CD8-positive, alpha-beta memory T cell (primary cell): ENCODE measurements around the gene CELA1. TPM values are rescaled to one million over a fixed set of nuclear protein-coding genes. Genes with fewer than 3 reads are reported as not detected.

ENCODE experiments used
- CTCF ChIA-PET: fragments of 350-600 bp; sonication (Branson Sonifier 250); formaldehyde crosslinking; loops from one replicate; lab custom pipeline; 2021; ENCODE audit warnings: antibody characterized with exemption; lab: Charles Lee
- POLR2A ChIA-PET: fragments of 350-600 bp; sonication (Branson Sonifier 250); formaldehyde crosslinking; loops from one replicate; lab custom pipeline; 2021; ENCODE audit warnings: antibody characterized with exemption; lab: Charles Lee
- DNase-seq, 5 donors: peaks; one replicate each; pipeline versions ENCODE4 v3.0.0 to v3.0.0-alpha.2; 2020 to 2022; ENCODE audit warnings: mixed read lengths in 1 of 5
- H3K27ac ChIP-seq: one replicate; pipeline ENCODE4 v1.7.0; 2013; ENCODE audit warnings: low read depth, mild to moderate bottlenecking, low read length, moderate library complexity
- H3K27me3 ChIP-seq: 2 replicates; pipeline ENCODE4 v1.7.0; 2013; ENCODE audit warnings: low read length, mild to moderate bottlenecking; ENCODE audit not compliant: insufficient read depth, poor library complexity, severe bottlenecking
- H3K36me3 ChIP-seq: 2 replicates; pipeline ENCODE4 v1.7.0; 2013; ENCODE audit warnings: mild to moderate bottlenecking, low read length, moderate library complexity; ENCODE audit not compliant: insufficient read depth
- H3K4me1 ChIP-seq: 2 replicates; pipeline ENCODE4 v1.7.0; 2013; ENCODE audit warnings: mild to moderate bottlenecking, low read length, moderate library complexity; ENCODE audit not compliant: insufficient read depth
- H3K4me3 ChIP-seq: 2 replicates; pipeline ENCODE4 v1.7.0; 2013; ENCODE audit warnings: mild to moderate bottlenecking, low read length
- H3K9me3 ChIP-seq: 2 replicates; pipeline ENCODE4 v1.7.0; 2013; ENCODE audit warnings: mild to moderate bottlenecking, low read length
- H3K27ac Mint-ChIP-seq, 8 donors: one replicate each; pipeline ENCODE4 v1.8.0; 2020 to 2021; ENCODE audit warnings: mixed read lengths in 8 of 8, mild to moderate bottlenecking in 6 of 8, inconsistent platforms in 3 of 8, moderate library complexity in 3 of 8
- H3K27me3 Mint-ChIP-seq, 2 donors: one replicate each; pipeline ENCODE4 v1.8.0; 2020 to 2021; ENCODE audit warnings: mixed read lengths in 2 of 2, mild to moderate bottlenecking in 1 of 2, moderate library complexity in 1 of 2
- H3K36me3 Mint-ChIP-seq, 3 donors: one replicate each; pipeline ENCODE4 v1.8.0; 2020 to 2021; ENCODE audit warnings: mixed read lengths in 3 of 3, inconsistent platforms in 1 of 3, mild to moderate bottlenecking in 1 of 3
- H3K4me1 Mint-ChIP-seq, 3 donors: one replicate each; pipeline ENCODE4 v1.8.0; 2020 to 2021; ENCODE audit warnings: mixed read lengths in 3 of 3, inconsistent platforms in 1 of 3, mild to moderate bottlenecking in 1 of 3
- H3K4me3 Mint-ChIP-seq, 7 donors: one replicate each; pipeline ENCODE4 v1.8.0; 2020 to 2021; ENCODE audit warnings: mixed read lengths in 7 of 7, mild to moderate bottlenecking in 6 of 7, moderate library complexity in 4 of 7, inconsistent platforms in 2 of 7
- H3K9me3 Mint-ChIP-seq, 5 donors: one replicate each; pipeline ENCODE4 v1.8.0; 2020 to 2022; ENCODE audit warnings: mixed read lengths in 5 of 5, mild to moderate bottlenecking in 3 of 5, moderate library complexity in 2 of 5, inconsistent platforms in 1 of 5
- polyA plus RNA-seq: library from polyadenylated mRNA; unstranded; fragments of 300-500 nt; fragmentation: Illumina TruSeq; gene quantifications from one replicate; pipeline ENCODE4 v1.2.3, GENCODE V29; 2021
- total RNA-seq, 2 experiments: library from RNA; stranded (reverse); gene quantifications; one replicate each; pipeline ENCODE4 v1.2.3, GENCODE V29; 2021

CELA1 gene
- total and polyA plus RNA-seq, 3 experiments from 2014 or later, result 0.71 TPM; not detected in 2

DNA sequence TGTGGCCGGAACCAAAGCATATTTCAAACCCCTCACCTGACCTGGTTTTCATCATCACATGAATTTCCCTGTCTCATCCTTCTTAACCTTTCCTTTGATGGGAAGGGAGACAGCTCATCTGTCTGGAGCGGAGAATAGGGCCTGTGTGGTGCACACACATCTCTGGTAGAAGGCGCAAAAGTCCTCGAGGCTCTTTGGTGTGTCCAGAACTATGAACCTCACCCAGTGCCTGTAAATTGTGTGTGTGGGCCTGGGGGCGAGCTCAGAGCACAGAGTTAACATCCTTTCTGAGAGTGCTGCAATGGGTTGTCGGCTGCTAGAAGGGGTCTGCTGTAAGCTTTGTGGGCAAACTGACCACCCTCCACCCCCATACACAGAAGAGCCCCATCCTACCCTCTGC lies 44.0 kb upstream of the CELA1 start:
- Histone ChIP-seq H3K9me3 (no peaks in the 10 kb centered on the region), H3K27me3 (no peaks in the 10 kb centered on the region), H3K4me1 (peaks cover 63% of the 10 kb centered on the region), H3K36me3 (no peaks in the 10 kb centered on the region), H3K27ac (no peak overlapping the region), H3K4me3 (peak overlapping the region; percentile 72)
- POLR2A ChIA-PET, result interaction anchor here (1.3 to 5.5 kb wide), 2 partner anchors 21 to 152 kb away, joined by 5 to 31 read pairs; partner anchors contain the start of gene DAZAP2
- Mint-ChIP-seq H3K27me3 (no peaks in the 10 kb centered on the region), H3K27ac (peak overlapping the region in 7 of 8 donors; percentile 74 to 98 (median 88)), H3K36me3 (peaks cover 0 to 4% (median 3%) of the 10 kb centered on the region in 3 donors), H3K9me3 (no peaks in the 10 kb centered on the region), H3K4me3 (peak overlapping the region; percentile 86 to 98 (median 92)), H3K4me1 (peaks cover 59 to 84% (median 61%) of the 10 kb centered on the region in 3 donors)
- CTCF ChIA-PET, result no interaction called here
- no peak for DNase-seq

GRCh38 chr12:51389302-51389999 lies 43.0 kb upstream of the CELA1 start:
- Histone ChIP-seq H3K36me3 (no peaks in the 10 kb centered on the region), H3K4me3 (no peak overlapping the region), H3K4me1 (peaks cover 55% of the 10 kb centered on the region), H3K27me3 (no peaks in the 10 kb centered on the region), H3K9me3 (no peaks in the 10 kb centered on the region), H3K27ac (no peak overlapping the region)
- ChIA-PET POLR2A (interaction anchor here (0.6 to 1.3 kb wide), 2 partner anchors 39 to 151 kb away, joined by 3 to 5 read pairs; partner anchors contain the start of gene DAZAP2), CTCF (interaction anchor here (1.3 to 1.5 kb wide), 2 partner anchors 17 to 32 kb away, joined by 3 to 4 read pairs; no protein-coding TSS in a partner anchor)
- DNase-seq, result peak in 2 of 5 donors; percentile 17 to 43
- Mint-ChIP-seq H3K4me1 (peaks cover 49 to 76% (median 51%) of the 10 kb centered on the region in 3 donors), H3K36me3 (peaks cover 0 to 6% (median 3%) of the 10 kb centered on the region in 3 donors), H3K27me3 (no peaks in the 10 kb centered on the region), H3K9me3 (no peaks in the 10 kb centered on the region), H3K4me3 (peak overlapping the region in 5 of 7 donors; percentile 21 to 73 (median 55)), H3K27ac (peak overlapping the region; percentile 38 to 91 (median 67))

DNA sequence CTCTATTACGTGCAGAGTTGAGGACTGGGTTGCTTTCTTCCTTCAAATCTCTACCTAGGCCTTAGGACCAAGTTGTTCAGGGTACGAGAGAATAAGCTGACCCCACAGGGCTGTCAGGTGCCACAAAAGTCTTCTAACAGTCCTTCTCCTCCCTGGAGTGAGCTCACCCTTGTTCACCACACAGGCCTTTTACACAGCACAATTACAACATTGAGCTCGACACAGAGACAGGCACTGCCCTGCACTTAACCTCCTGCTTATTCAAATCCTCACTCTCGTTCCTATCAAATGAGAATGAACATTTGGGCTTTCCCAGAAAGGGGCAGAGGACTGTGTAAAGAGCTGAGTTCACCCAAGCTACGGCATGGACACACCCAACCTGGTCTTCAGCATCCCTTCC lies 42.4 kb upstream of the CELA1 start:
- no peaks in the 10 kb centered on the region for H3K9me3 Mint-ChIP-seq
- peaks cover 0 to 9% (median 3%) of the 10 kb centered on the region in 3 donors for H3K36me3 Mint-ChIP-seq
- H3K4me1 Mint-ChIP-seq, result peaks cover 46 to 73% (median 48%) of the 10 kb centered on the region in 3 donors
- DNase-seq, result no peak
- Histone ChIP-seq H3K36me3 (no peaks in the 10 kb centered on the region), H3K9me3 (no peaks in the 10 kb centered on the region), H3K27me3 (no peaks in the 10 kb centered on the region), H3K27ac (no peak overlapping the region), H3K4me1 (peaks cover 55% of the 10 kb centered on the region), H3K4me3 (no peak overlapping the region)
- ChIA-PET CTCF (interaction anchor here (1.3 to 1.5 kb wide), 2 partner anchors 17 to 32 kb away, joined by 3 to 4 read pairs; no protein-coding TSS in a partner anchor), POLR2A (interaction anchor here (1.3 kb wide), 1 partner anchor 150 kb away, joined by 5 read pairs; the partner anchor contains the start of gene DAZAP2)
- peak overlapping the region; percentile 10 to 91 (median 56) for H3K27ac Mint-ChIP-seq
- H3K27me3 Mint-ChIP-seq, result no peaks in the 10 kb centered on the region
- H3K4me3 Mint-ChIP-seq, result peak overlapping the region in 3 of 7 donors; percentile 3 to 55 (median 33)

- ChIA-PET CTCF (interaction anchor here (1.3 kb wide), 1 partner anchor 16 kb away, joined by 4 read pairs; no protein-coding TSS in a partner anchor), POLR2A (no interaction called here)
- Mint-ChIP-seq H3K4me1 (peaks cover 45 to 73% (median 46%) of the 10 kb centered on the region in 3 donors), H3K27ac (peak overlapping the region in 6 of 8 donors; percentile 9 to 83 (median 52)), H3K4me3 (peak overlapping the region in 1 of 7 donors; percentile 8), H3K27me3 (no peaks in the 10 kb centered on the region), H3K36me3 (peaks cover 0 to 15% (median 5%) of the 10 kb centered on the region in 3 donors), H3K9me3 (no peaks in the 10 kb centered on the region)
- H3K27ac ChIP-seq, result no peak overlapping the region
- no peaks in the 10 kb centered on the region for H3K27me3 ChIP-seq
- DNase-seq, result no peak
- H3K9me3 ChIP-seq, result no peaks in the 10 kb centered on the region
- peaks cover 55% of the 10 kb centered on the region for H3K4me1 ChIP-seq
- no peak overlapping the region for H3K4me3 ChIP-seq
- no peaks in the 10 kb centered on the region for H3K36me3 ChIP-seq
Observed at GRCh38 chr12:51388069-51388799, 41.8 kb upstream of the CELA1 start.

DNA sequence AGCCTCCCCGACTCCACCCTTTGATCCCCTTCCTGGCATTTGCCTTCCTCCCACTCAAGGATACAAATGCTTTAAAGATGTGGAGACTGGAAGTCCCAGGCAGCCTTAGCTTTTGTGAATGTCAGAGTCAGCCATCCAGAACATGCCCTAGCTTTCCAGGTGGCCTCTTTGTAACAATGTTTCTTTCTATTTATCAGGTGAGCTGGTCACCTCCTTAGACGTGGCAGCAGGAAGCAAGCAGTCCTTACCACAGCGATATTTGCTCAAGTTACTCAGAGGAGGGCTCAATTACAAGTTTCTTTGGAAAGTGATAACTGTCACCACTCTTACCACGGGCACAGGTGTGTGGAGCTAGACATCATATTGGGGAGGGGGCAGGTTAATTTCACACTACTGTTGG lies 39.9 kb upstream of the CELA1 start:
- no peaks in the 10 kb centered on the region for H3K9me3 ChIP-seq
- Mint-ChIP-seq H3K27me3 (no peaks in the 10 kb centered on the region), H3K4me1 (peaks cover 42 to 70% (median 54%) of the 10 kb centered on the region in 3 donors), H3K27ac (peak overlapping the region in 3 of 8 donors; percentile 15 to 64 (median 29)), H3K4me3 (peak overlapping the region in 1 of 7 donors; percentile 32), H3K36me3 (peaks cover 0 to 34% (median 15%) of the 10 kb centered on the region in 3 donors), H3K9me3 (no peaks in the 10 kb centered on the region)
- CTCF ChIA-PET, result interaction anchor here (0.9 to 1.5 kb wide), 3 partner anchors 10 to 18 kb away, joined by 3 to 5 read pairs (median 3); no protein-coding TSS in a partner anchor
- no peak overlapping the region for H3K4me3 ChIP-seq
- H3K27me3 ChIP-seq, result no peaks in the 10 kb centered on the region
- no peaks in the 10 kb centered on the region for H3K36me3 ChIP-seq
- POLR2A ChIA-PET, result no interaction called here
- DNase-seq, result no peak
- no peak overlapping the region for H3K27ac ChIP-seq
- H3K4me1 ChIP-seq, result peaks cover 65% of the 10 kb centered on the region

DNA sequence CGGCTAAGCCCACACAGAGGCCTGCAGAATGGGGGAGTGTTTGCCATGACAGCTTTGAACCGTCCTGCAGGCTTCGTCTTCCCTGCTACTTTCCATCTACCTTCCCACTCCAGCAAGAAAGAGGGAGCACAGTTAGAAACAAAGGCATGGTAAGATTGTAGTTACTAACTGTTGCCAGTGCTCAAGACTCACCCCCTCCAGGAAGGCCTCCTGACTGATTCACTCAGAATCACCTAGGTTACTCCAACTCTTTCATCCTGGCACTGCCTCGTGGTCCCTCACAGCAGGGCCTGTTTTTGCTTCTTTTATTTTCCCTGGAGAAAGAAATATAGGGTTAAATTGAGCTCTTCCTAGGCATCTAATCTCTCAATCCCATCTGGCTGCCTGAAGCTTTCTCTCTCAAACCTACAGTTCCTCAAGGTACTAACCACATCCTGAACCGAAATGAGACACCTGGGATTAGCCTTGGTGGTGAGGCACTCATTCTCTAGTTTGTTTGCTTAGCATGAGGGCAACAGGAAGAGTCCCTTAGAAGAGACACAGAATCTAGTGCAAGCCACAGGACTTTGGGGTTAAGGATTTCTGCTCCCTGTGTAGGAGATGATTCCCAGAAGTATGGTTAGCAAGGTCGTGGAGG lies 36.9 kb upstream of the CELA1 start:
- Histone ChIP-seq H3K4me1 (peaks cover 41% of the 10 kb centered on the region), H3K36me3 (peaks cover under 1% of the 10 kb centered on the region), H3K9me3 (no peaks in the 10 kb centered on the region), H3K27ac (no peak overlapping the region), H3K4me3 (no peak overlapping the region), H3K27me3 (no peaks in the 10 kb centered on the region)
- Mint-ChIP-seq H3K27ac (peak overlapping the region in 3 of 8 donors; percentile 8 to 72 (median 57)), H3K9me3 (no peaks in the 10 kb centered on the region), H3K36me3 (peaks cover 0 to 58% (median 19%) of the 10 kb centered on the region in 3 donors), H3K4me1 (peaks cover 17 to 42% (median 29%) of the 10 kb centered on the region in 3 donors), H3K4me3 (no peak overlapping the region), H3K27me3 (no peaks in the 10 kb centered on the region)
- ChIA-PET POLR2A (interaction anchor here (1.0 kb wide), 1 partner anchor 14 kb away, joined by 3 read pairs; no protein-coding TSS in a partner anchor), CTCF (interaction anchor here (1.0 to 1.5 kb wide), 2 partner anchors 11 to 14 kb away, joined by 3 read pairs; no protein-coding TSS in a partner anchor)
- DNase-seq, result no peak

GRCh38 chr12:51382173-51382572 lies 35.7 kb upstream of the CELA1 start:
- Histone ChIP-seq H3K36me3 (peaks cover 5% of the 10 kb centered on the region), H3K27me3 (no peaks in the 10 kb centered on the region), H3K4me3 (no peak overlapping the region), H3K9me3 (no peaks in the 10 kb centered on the region), H3K4me1 (peaks cover 33% of the 10 kb centered on the region), H3K27ac (no peak overlapping the region)
- Mint-ChIP-seq H3K27ac (peak overlapping the region in 2 of 8 donors; percentile 15 to 75), H3K4me3 (peak overlapping the region in 1 of 7 donors; percentile 57), H3K4me1 (peaks cover 15 to 30% (median 25%) of the 10 kb centered on the region in 3 donors), H3K27me3 (no peaks in the 10 kb centered on the region), H3K9me3 (no peaks in the 10 kb centered on the region), H3K36me3 (peaks cover 6 to 70% (median 25%) of the 10 kb centered on the region in 3 donors)
- DNase-seq, result no peak
- CTCF ChIA-PET, result no interaction called here
- POLR2A ChIA-PET, result no interaction called here
